OCI-LY1 (cell line): ENCODE data around the gene STMN1.

Experiments
- H2AFZ ChIP-seq: fragments of 200-600 bp; sonication (generic), shearing (Covaris generic); 2 replicates; pipeline ENCODE4 v1.6.0; 2014; ENCODE audit warnings: antibody characterized with exemption, mild to moderate bottlenecking, low read length
- H3F3A ChIP-seq: fragments of 200-600 bp; sonication (generic), shearing (Covaris generic); 2 replicates; pipeline ENCODE4 v1.6.0; 2014; ENCODE audit warnings: mild to moderate bottlenecking, antibody characterized with exemption, low read length, moderate library complexity; ENCODE audit not compliant: insufficient read depth
- H3K27ac ChIP-seq: fragments of 200-600 bp; sonication (generic); 2 replicates; pipeline ENCODE4 v1.5.1; 2014; ENCODE audit warnings: low read length, mixed run types, mild to moderate bottlenecking, low read depth; ENCODE audit not compliant: poor library complexity, severe bottlenecking
- H3K27me3 ChIP-seq: fragments of 200-600 bp; sonication (generic); 2 replicates; pipeline ENCODE4 v1.6.0; 2014; ENCODE audit warnings: antibody characterized with exemption, mild to moderate bottlenecking, low read length, moderate library complexity; ENCODE audit not compliant: insufficient read depth
- H3K36me3 ChIP-seq: fragments of 200-600 bp; sonication (generic); 2 replicates; pipeline ENCODE4 v1.6.1; 2014; ENCODE audit warnings: mild to moderate bottlenecking, antibody characterized with exemption, low read length, moderate library complexity, mixed read lengths; ENCODE audit not compliant: insufficient read depth
- H3K4me1 ChIP-seq: fragments of 200-600 bp; sonication (generic); 2 replicates; pipeline ENCODE4 v1.5.1; 2014; ENCODE audit warnings: mild to moderate bottlenecking, low read length, moderate library complexity; ENCODE audit not compliant: insufficient read depth, severe bottlenecking
- H3K4me2 ChIP-seq: fragments of 200-600 bp; sonication (generic), shearing (Covaris generic); 2 replicates; pipeline ENCODE4 v1.6.1; 2014; ENCODE audit warnings: low read length
- H3K4me3 ChIP-seq: fragments of 200-600 bp; sonication (generic); 2 replicates; pipeline ENCODE4 v1.5.1; 2014; ENCODE audit warnings: low read length, low read depth, mild to moderate bottlenecking, mixed read lengths; ENCODE audit not compliant: poor library complexity, severe bottlenecking
- H3K79me2 ChIP-seq: fragments of 200-600 bp; shearing (Covaris generic); 2 replicates; pipeline ENCODE4 v1.6.1; 2016; ENCODE audit warnings: mixed run types, low read length, mixed read lengths; ENCODE audit not compliant: insufficient read depth
- H3K9ac ChIP-seq: fragments of 200-600 bp; sonication (generic), shearing (Covaris generic); 2 replicates; pipeline ENCODE4 v1.6.1; 2014; ENCODE audit warnings: mild to moderate bottlenecking, low read length, mixed read lengths
- H3K9me2 ChIP-seq: fragments of 200-600 bp; sonication (generic), shearing (Covaris generic); 2 replicates; pipeline ENCODE4 v1.6.1; 2014; ENCODE audit warnings: low read depth, mild to moderate bottlenecking, low read length, mixed read lengths
- H3K9me3 ChIP-seq: fragments of 200-600 bp; shearing (Covaris generic); 2 replicates; pipeline ENCODE4 v1.6.1; 2014; ENCODE audit warnings: low read length, mixed read lengths
- H4K20me1 ChIP-seq: fragments of 200-600 bp; sonication (generic), shearing (Covaris generic); 2 replicates; pipeline ENCODE4 v1.6.0; 2016; ENCODE audit warnings: mild to moderate bottlenecking, low read length; ENCODE audit not compliant: insufficient read depth
- EZH2 ChIP-seq: fragments of 200-600 bp; sonication (generic), shearing (Covaris generic); IDR thresholded peaks from 2 replicates; pipeline ENCODE4 v1.8.0; 2017; ENCODE audit warnings: borderline replicate concordance, mixed run types, mild to moderate bottlenecking, antibody characterized with exemption, low read length, moderate library complexity, mixed read lengths
- TF ChIP-seq, protein P1 (sequence below): fragments of 200-600 bp; sonication (generic), shearing (Covaris generic); IDR thresholded peaks from 2 replicates; pipeline ENCODE4 v1.5.1; 2017; ENCODE audit warnings: mild to moderate bottlenecking, antibody characterized with exemption, low read length, moderate library complexity, mixed read lengths

The STMN1 gene

DNA sequence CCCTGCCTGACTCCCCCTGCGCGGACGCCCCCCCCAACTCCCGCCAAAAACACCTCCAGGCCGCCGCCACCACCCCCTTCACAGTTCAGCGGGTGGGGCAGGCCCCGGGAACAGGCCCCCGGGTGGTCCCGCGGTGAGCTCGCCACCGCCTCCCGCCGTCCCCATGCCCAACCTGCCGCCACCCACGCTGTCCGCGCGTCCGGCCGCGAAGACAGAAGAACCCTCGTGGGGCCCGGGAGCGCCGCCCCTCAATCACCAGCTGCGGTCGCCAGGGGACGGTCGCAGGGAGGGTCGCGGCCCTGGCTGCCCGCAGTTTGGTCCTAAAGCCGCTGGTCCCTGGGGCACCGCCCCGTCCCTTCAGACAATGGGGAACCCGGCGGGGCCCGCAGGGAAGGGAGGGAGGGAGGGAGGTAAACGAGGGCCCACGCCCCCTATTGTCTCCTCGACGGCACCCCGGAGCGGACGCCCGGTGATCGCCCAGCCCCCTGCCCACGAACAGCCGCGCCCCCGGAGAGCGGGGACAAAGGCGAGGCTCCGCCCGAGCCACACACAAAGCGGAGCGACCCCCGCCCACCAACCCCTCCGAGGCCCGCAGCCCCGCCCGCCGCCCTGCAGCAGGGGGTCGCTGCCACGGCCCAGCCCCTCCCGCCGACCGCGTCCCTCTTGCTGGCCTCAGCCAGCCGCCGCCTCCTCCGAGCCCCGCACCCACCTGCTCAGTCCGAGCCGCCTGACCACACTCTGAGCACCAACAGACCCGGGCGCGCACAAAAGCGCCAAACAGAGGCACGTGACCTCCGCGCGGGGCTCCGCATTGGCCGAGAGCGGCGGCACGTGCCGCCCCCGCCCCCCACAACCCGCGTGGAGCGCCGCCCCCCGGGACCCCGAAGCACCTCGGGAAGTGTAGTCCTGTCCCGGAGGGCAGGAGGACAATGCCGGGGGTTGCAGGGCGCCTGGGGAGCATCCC lies at the start of gene STMN1:
STMN1 (minus strand) TSS at position 740 of the 964 bp plus-strand sequence. CDS start 1,743 bp downstream, outside the sequence.
- Histone ChIP-seq H3K4me1 (peaks cover 36% of the 10 kb centered on the region), H4K20me1 (no peaks in the 10 kb centered on the region), H3K27me3 (no peaks in the 10 kb centered on the region), H2AFZ (peak within 1 kb of the TSS; percentile 88), H3K27ac (peak within 1 kb of the TSS; percentile 90), H3K9me2 (no peaks in the 10 kb centered on the region), H3K4me3 (peak within 1 kb of the TSS; percentile 100), H3K9me3 (no peaks in the 10 kb centered on the region), H3K79me2 (peaks cover 34% of the 10 kb centered on the region), H3K4me2 (peak within 1 kb of the TSS; percentile 99), H3K36me3 (peaks cover 43% of the 10 kb centered on the region), H3K9ac (peak within 1 kb of the TSS; percentile 100), H3F3A (no peaks in the 10 kb centered on the region; the same call in 1 of the 2 replicates)
- TF ChIP-seq, protein P1, sequence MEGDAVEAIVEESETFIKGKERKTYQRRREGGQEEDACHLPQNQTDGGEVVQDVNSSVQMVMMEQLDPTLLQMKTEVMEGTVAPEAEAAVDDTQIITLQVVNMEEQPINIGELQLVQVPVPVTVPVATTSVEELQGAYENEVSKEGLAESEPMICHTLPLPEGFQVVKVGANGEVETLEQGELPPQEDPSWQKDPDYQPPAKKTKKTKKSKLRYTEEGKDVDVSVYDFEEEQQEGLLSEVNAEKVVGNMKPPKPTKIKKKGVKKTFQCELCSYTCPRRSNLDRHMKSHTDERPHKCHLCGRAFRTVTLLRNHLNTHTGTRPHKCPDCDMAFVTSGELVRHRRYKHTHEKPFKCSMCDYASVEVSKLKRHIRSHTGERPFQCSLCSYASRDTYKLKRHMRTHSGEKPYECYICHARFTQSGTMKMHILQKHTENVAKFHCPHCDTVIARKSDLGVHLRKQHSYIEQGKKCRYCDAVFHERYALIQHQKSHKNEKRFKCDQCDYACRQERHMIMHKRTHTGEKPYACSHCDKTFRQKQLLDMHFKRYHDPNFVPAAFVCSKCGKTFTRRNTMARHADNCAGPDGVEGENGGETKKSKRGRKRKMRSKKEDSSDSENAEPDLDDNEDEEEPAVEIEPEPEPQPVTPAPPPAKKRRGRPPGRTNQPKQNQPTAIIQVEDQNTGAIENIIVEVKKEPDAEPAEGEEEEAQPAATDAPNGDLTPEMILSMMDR = no peak
- TF ChIP-seq EZH2 = no peak

DNA sequence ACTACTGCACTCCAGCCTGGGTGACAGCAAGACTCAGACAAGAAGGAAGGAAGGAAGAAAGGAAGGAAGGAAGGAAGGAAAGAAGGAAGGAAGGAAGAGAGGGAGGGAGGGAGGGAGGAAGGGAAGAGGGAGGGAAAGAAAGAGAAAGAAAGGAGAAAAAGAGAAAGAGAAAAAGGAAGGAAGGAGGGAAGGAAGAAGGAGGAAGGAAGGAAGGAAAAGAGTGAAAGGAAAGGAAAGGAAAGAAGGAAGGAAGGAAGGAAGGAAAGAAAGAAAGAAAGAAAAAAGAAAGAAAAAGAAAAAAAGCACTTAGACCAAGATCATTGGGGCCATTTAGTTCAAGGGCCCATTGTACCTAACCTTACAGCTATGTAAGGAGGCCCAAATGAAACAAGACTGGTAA lies 49.3 kb upstream of the STMN1 start:
- Histone ChIP-seq H3K9me2 (no peaks in the 10 kb centered on the region), H3K9ac (no peak overlapping the region), H3K36me3 (peaks cover 31% of the 10 kb centered on the region), H3K9me3 (no peaks in the 10 kb centered on the region), H3K27ac (no peak overlapping the region), H3K4me1 (peaks cover 13% of the 10 kb centered on the region), H3K4me2 (no peak overlapping the region), H3K27me3 (no peaks in the 10 kb centered on the region), H3F3A (no peaks in the 10 kb centered on the region), H3K4me3 (no peak overlapping the region), H2AFZ (no peak overlapping the region), H3K79me2 (no peaks in the 10 kb centered on the region), H4K20me1 (no peaks in the 10 kb centered on the region)
- no peak for TF ChIP-seq EZH2
- TF ChIP-seq, protein P1 = no peak

DNA sequence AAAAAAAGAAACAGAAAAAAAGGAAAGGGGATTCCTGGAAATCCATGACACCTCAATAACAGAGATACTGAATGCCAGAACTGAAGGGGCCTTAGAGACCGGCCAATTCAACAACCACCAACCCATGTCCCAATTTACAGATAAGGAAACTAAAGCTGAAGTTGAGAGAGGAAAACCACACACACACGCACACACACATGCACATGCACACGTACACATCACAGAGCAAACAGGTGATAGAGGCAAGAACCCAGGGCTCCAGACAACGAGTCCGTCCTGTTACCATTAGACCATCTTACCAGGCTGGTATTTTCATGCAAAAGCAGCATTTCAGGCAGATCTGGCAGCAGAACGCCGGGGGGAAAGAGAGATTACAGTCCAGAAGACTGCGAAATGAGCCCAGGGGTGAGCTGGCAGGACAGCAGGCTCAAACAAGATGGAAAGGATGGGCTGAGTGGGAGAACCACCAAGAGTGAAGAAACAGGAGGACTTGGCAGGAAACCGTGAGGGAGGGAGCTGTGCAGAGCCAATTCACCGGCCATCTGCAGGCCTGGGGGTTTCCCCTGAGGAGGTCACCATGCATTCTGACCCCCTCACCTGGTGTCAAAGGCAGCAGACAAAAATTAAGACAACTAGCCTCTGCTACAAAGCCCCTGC lies 48.2 kb upstream of the STMN1 start:
- no peaks in the 10 kb centered on the region for H3K79me2 ChIP-seq
- TF ChIP-seq, protein P1 = no peak
- TF ChIP-seq EZH2 = no peak

More for the DNA sequence above, 48.2 kb upstream of the STMN1 start:
- Histone ChIP-seq H3F3A (no peaks in the 10 kb centered on the region), H3K4me2 (no peak overlapping the region), H3K4me3 (no peak overlapping the region), H3K9me2 (no peaks in the 10 kb centered on the region), H4K20me1 (no peaks in the 10 kb centered on the region), H3K9ac (no peak overlapping the region), H3K27me3 (no peaks in the 10 kb centered on the region), H3K4me1 (peaks cover 13% of the 10 kb centered on the region), H3K9me3 (no peaks in the 10 kb centered on the region), H2AFZ (no peak overlapping the region), H3K36me3 (peaks cover 20% of the 10 kb centered on the region), H3K27ac (peak overlapping the region; percentile 47)
